HG03439 (cell line): ENCODE results near the gene ZNF773.

Source experiments
- ATAC-seq: cut with Tn5 transposase; IDR thresholded peaks from one replicate; pipeline ENCODE4 v1.9.1; 2021; ENCODE audit warnings: mild to moderate bottlenecking, moderate library complexity; ENCODE audit not compliant: unreplicated experiment

The ZNF773 gene

DNA sequence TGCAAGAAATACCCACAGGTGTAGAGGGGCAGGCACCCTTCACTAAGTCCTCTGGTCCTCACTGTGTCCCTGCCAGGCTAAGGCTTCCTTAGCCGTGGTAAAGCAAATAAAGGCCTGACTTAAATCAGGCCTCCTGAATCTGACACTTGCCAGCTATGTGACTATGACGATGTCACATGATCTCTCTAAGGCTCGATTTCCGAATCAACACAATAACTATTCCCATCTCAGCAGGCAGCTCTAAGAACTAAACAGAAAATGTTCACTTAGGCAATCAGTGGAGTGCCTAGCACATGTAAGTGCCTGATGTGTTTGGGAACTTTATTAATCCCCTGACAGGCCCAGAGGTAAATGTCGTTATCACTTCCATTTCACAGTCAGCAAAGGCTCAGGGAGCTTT is 57.9 kb downstream of the ZNF773 start:
- ATAC-seq: no peak
